ENCODE measurements around the gene NOL6.

NOL6 gene

GRCh38 chr9:33450621-33451146, 23.0 kb downstream of the NOL6 start:
- DNase-seq = no peak

GRCh38 chr9:33449715-33450114, 24.0 kb downstream of the NOL6 start:
- no peak for DNase-seq

GRCh38 chr9:33447799-33448553, 25.7 kb downstream of the NOL6 start:
- DNase-seq = no peak

- DNase-seq = no peak
Measured at GRCh38 chr9:33446946-33447798, 26.6 kb downstream of the NOL6 start, which contains the start of gene AQP3. Gene AQP3 (minus strand): TSS chr9:33447593. CDS start chr9:33447530, 63 bp downstream.

- DNase-seq = no peak
Measured at GRCh38 chr9:33446240-33446945, 27.3 kb downstream of the NOL6 start.

- DNase-seq = no peak
Measured at GRCh38 chr9:33445389-33446239, 28.1 kb downstream of the NOL6 start.

GRCh38 chr9:33443464-33444154, 30.1 kb downstream of the NOL6 start:
- no peak for DNase-seq

GRCh38 chr9:33443047-33443446, 30.7 kb downstream of the NOL6 start:
- peak; percentile 5 for DNase-seq

GRCh38 chr9:33442125-33442524, 31.6 kb downstream of the NOL6 start:
- no peak for DNase-seq

GRCh38 chr9:33440609-33441008, 33.1 kb downstream of the NOL6 start:
- DNase-seq = no peak

- DNase-seq = no peak
Measured at GRCh38 chr9:33440204-33440603, 33.5 kb downstream of the NOL6 start.

- no peak for DNase-seq
Measured at GRCh38 chr9:33439731-33440130, 34.0 kb downstream of the NOL6 start.

- DNase-seq = no peak
Measured at GRCh38 chr9:33438926-33439680, 34.6 kb downstream of the NOL6 start.

- no peak for DNase-seq
Measured at GRCh38 chr9:33437898-33438297, 35.8 kb downstream of the NOL6 start.

- no peak for DNase-seq
Measured at GRCh38 chr9:33437205-33437604, 36.5 kb downstream of the NOL6 start.

GRCh38 chr9:33436445-33436844, 37.3 kb downstream of the NOL6 start:
- no peak for DNase-seq

GRCh38 chr9:33435821-33436277, 37.9 kb downstream of the NOL6 start:
- no peak for DNase-seq

- DNase-seq = no peak
Measured at GRCh38 chr9:33434317-33435105, 39.2 kb downstream of the NOL6 start.

GRCh38 chr9:33433871-33434270, 39.9 kb downstream of the NOL6 start:
- no peak for DNase-seq

- no peak for DNase-seq
Measured at GRCh38 chr9:33431420-33431819, 42.3 kb downstream of the NOL6 start.

All from T1000 (cell line).